Measurements from ENCODE around the gene DHDH.

Gene DHDH

DNA sequence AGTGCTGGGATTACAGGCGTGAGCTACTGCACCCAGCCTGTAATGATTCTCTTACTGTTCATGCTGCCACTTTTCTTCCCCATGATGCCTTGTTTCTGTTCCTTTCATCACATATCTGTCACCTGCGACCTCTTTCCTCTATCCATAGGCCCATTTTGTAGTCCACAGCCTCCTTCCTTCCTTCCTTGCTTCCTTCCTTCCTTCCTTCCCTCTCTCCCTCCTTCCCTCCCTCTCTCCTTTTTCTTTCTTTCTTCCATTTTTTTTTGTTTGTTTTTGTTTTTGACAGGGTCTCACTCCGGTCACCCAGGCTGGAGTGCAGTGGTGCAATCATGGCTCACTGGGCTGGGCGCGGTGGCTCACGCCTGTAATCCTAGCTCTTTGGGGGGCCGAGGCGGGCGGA lies 55.4 kb downstream of the DHDH start:
- no peak overlapping the region for H3K4me3 Mint-ChIP-seq
- H3K9me3 Mint-ChIP-seq: no peaks in the 10 kb centered on the region
- no peak overlapping the region for H3K27ac Mint-ChIP-seq
- no peaks in the 10 kb centered on the region for H3K27me3 Mint-ChIP-seq
- peaks cover 37% of the 10 kb centered on the region for H3K4me1 Mint-ChIP-seq
- H3K36me3 Mint-ChIP-seq: peaks cover 6% of the 10 kb centered on the region

DNA sequence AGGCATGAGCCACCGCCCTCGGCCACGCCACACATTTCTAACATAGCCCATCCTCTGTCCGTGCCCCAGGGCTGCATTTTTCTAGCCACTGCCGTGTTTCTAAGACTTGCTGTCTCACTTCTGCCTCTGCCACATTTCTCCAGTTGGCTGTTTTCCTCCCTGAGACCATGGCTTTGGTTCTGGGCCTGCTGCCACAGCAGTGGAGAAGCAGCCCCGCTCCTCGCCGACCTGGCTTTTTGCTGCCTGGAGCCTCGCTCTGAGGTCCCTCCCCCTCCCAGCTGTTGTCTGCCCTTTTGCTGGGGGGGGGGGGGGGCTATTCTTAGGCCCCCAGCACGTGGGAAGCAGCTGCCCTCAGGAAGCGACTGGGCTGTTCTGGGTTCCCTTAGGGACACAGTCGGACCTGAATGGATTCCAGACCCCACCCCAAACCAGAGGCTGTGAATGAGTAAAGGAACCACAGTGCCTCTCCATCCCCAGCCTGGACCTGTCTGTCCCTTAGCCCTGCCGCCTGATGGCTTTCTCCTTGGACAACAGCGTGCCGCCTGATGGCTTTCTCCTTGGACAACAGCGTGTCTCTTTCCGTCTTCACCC lies 56.3 kb downstream of the DHDH start:
- Mint-ChIP-seq H3K9me3 (no peaks in the 10 kb centered on the region), H3K27ac (no peak overlapping the region), H3K4me3 (no peak overlapping the region), H3K27me3 (no peaks in the 10 kb centered on the region), H3K36me3 (peaks cover 6% of the 10 kb centered on the region), H3K4me1 (peaks cover 44% of the 10 kb centered on the region)

DNA sequence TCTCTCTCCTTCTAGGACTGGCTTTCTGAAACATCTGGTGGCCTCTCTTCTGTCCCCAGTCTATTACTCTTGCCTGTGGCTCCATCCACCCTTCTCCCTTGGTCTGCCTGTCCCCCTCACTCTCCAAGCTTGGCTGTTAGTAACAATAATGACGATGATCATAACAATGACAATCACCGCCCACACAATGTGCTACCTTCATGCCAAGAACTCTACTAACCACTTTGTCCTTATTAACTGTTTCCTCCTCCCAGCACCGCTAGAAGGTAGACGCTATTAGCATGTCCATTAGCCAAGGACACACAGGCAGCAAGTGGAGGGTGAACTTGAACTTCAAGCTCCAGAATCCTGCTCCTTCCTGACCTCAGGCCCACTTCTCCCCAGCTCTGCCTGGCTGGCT lies 56.9 kb downstream of the DHDH start:
- Mint-ChIP-seq H3K9me3 (no peaks in the 10 kb centered on the region), H3K36me3 (peaks cover 10% of the 10 kb centered on the region), H3K27ac (peak overlapping the region; percentile 60), H3K27me3 (no peaks in the 10 kb centered on the region), H3K4me1 (peaks cover 50% of the 10 kb centered on the region), H3K4me3 (no peak overlapping the region)

- Mint-ChIP-seq H3K27me3 (no peaks in the 10 kb centered on the region), H3K4me3 (no peak overlapping the region), H3K27ac (peak overlapping the region; percentile 65), H3K9me3 (no peaks in the 10 kb centered on the region), H3K4me1 (peaks cover 50% of the 10 kb centered on the region), H3K36me3 (peaks cover 10% of the 10 kb centered on the region)
Observed at GRCh38 chr19:48991011-48991609, 57.6 kb downstream of the DHDH start.

DNA sequence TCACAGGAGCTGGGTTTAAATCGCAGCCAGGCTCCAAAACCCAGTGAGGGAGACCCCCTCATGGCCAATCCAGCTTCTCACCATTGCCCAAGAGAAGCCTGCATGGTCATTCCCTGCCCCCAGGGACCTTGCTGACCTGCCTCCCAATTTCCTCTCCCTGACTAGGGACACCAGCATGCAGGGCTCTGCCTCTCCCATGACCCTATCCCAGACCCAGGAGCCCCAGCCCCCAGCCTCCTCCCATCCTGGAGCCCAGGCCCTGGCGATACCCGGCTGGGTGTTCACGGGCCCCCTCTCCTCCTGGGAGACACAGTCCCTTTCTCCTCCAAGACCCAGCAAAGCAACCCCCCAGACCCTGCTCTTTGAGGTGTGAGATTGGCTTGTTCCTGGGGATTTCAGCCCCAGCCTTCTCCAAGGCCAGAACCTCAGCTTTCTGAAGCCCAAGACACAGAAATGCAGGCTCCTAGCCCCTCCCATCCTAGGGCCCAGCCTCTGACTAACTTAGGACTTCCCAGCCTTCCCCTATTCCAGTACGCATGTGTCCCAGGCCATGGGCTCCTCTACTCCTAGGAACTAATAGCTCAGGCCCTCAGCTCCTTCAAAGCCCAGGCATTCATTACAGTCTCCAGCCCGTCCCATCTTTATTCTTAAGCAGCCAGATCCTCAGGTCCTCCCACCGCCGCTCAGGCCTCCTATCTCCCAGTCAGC lies 58.5 kb downstream of the DHDH start:
- Mint-ChIP-seq H3K27me3 (no peaks in the 10 kb centered on the region), H3K36me3 (peaks cover 10% of the 10 kb centered on the region), H3K9me3 (no peaks in the 10 kb centered on the region), H3K4me3 (peak overlapping the region; percentile 98), H3K4me1 (peaks cover 52% of the 10 kb centered on the region), H3K27ac (peak overlapping the region; percentile 79)

GRCh38 chr19:48992581-48993174 lies 59.2 kb downstream of the DHDH start:
- peaks cover 51% of the 10 kb centered on the region for H3K4me1 Mint-ChIP-seq
- peak overlapping the region; percentile 98 for H3K4me3 Mint-ChIP-seq
- H3K36me3 Mint-ChIP-seq: peaks cover 10% of the 10 kb centered on the region
- H3K27me3 Mint-ChIP-seq: no peaks in the 10 kb centered on the region
- H3K27ac Mint-ChIP-seq: peak overlapping the region; percentile 79
- no peaks in the 10 kb centered on the region for H3K9me3 Mint-ChIP-seq

GRCh38 chr19:48993175-48994034 lies 59.9 kb downstream of the DHDH start, which contains the start of the genes GYS1 and RUVBL2:
Gene GYS1 (minus strand): TSS chr19:48993309. CDS start chr19:48993112, 197 bp downstream.
Gene RUVBL2 (plus strand): TSS chr19:48993887. CDS start chr19:48993912, 25 bp downstream.
- peaks cover 50% of the 10 kb centered on the region for H3K4me1 Mint-ChIP-seq
- H3K36me3 Mint-ChIP-seq: peaks cover 10% of the 10 kb centered on the region
- no peaks in the 10 kb centered on the region for H3K9me3 Mint-ChIP-seq

GRCh38 chr19:48994035-48994386 lies 60.5 kb downstream of the DHDH start:
- Mint-ChIP-seq H3K27ac (peak overlapping the region; percentile 98), H3K4me3 (peak overlapping the region; percentile 98), H3K9me3 (no peaks in the 10 kb centered on the region), H3K36me3 (peaks cover 10% of the 10 kb centered on the region), H3K4me1 (peaks cover 46% of the 10 kb centered on the region), H3K27me3 (no peaks in the 10 kb centered on the region)

More at GRCh38 chr19:48993175-48994034, 59.9 kb downstream of the DHDH start, which contains the start of the genes GYS1 and RUVBL2:
- Mint-ChIP-seq H3K27ac (peak within 1 kb of the TSS; percentile 98), H3K4me3 (peak within 1 kb of the TSS; percentile 98), H3K27me3 (no peaks in the 10 kb centered on the region)
